WTC11 (cell line): ENCODE measurements around the gene MGAT4D. TPM values are rescaled to one million over a fixed set of nuclear protein-coding genes. Genes with fewer than 3 reads are reported as not detected.
"Not testable (repeated sequence)": the region's sequence is repeated elsewhere in the genome, so short reads cannot be mapped to it uniquely, and the experiment has no call there.

Source experiments
- ATAC-seq: fragments of 200-7000 bp; cut with Tn5 transposase; 2 replicates; pipeline ENCODE4 v1.10.0; 2021; ENCODE audit warnings: mild to moderate bottlenecking, moderate library complexity
- CTCF ChIA-PET: fragments of 300-600 bp; sonication (Branson Sonifier 250); formaldehyde crosslinking; loops from one replicate; lab custom pipeline; 2021; ENCODE audit warnings: antibody characterized with exemption; lab: Charles Lee
- POLR2A ChIA-PET: fragments of 350-600 bp; sonication (Branson Sonifier 250); formaldehyde crosslinking; loops from one replicate; lab custom pipeline; 2021; ENCODE audit warnings: antibody characterized with exemption; lab: Charles Lee
- DNase-seq: peaks from one replicate; pipeline ENCODE4 v3.0.0; 2021; ENCODE audit warnings: low spot score
- H3K27ac Mint-ChIP-seq: 2 replicates; pipeline ENCODE4 v1.8.0; 2021; ENCODE audit warnings: mixed read lengths
- H3K27me3 Mint-ChIP-seq: 2 replicates; pipeline ENCODE4 v1.8.0; 2021; ENCODE audit warnings: low read depth, mild to moderate bottlenecking, moderate library complexity, mixed read lengths
- H3K36me3 Mint-ChIP-seq: 2 replicates; pipeline ENCODE4 v1.8.0; 2021; ENCODE audit warnings: mixed read lengths
- H3K4me1 Mint-ChIP-seq: 2 replicates; pipeline ENCODE4 v1.8.0; 2022; ENCODE audit warnings: mixed read lengths
- H3K4me3 Mint-ChIP-seq: 2 replicates; pipeline ENCODE4 v1.8.0; 2021; ENCODE audit warnings: mild to moderate bottlenecking, moderate library complexity, mixed read lengths
- H3K9me3 Mint-ChIP-seq: 2 replicates; pipeline ENCODE4 v1.8.0; 2021; ENCODE audit warnings: mixed read lengths
- CREB1 ChIP-seq: sonication (generic); formaldehyde crosslinking; IDR thresholded peaks from 2 replicates; pipeline ENCODE4 v1.8.0; 2023; ENCODE audit warnings: mild to moderate bottlenecking, missing genetic modification reagents
- CREM ChIP-seq: sonication (generic); formaldehyde crosslinking; IDR thresholded peaks from 2 replicates; pipeline ENCODE4 v1.8.1; 2022; ENCODE audit warnings: mild to moderate bottlenecking, missing genetic modification reagents, moderate library complexity
- ESRRA ChIP-seq: sonication (generic); formaldehyde crosslinking; IDR thresholded peaks from 2 replicates; pipeline ENCODE4 v1.8.1; 2022; ENCODE audit warnings: mild to moderate bottlenecking, missing genetic modification reagents, borderline replicate concordance
- GABPB1 ChIP-seq: sonication (generic); formaldehyde crosslinking; IDR thresholded peaks from 2 replicates; pipeline ENCODE4 v1.8.1; 2023; ENCODE audit warnings: mild to moderate bottlenecking, missing genetic modification reagents
- GRHL2 ChIP-seq: fragments of 250-450 bp; sonication (Bioruptor Pico); IDR thresholded peaks from 2 replicates; pipeline ENCODE4 v1.8.0; 2022; ENCODE audit warnings: mild to moderate bottlenecking, moderate library complexity; ENCODE audit not compliant: insufficient replicate concordance, severe bottlenecking
- GTF2I ChIP-seq: fragments of 250-450 bp; sonication (Bioruptor Pico); conservative IDR thresholded peaks from 2 replicates; pipeline ENCODE4 v1.4.0; 2021; ENCODE audit warnings: mild to moderate bottlenecking
- IRF2 ChIP-seq: sonication (generic); formaldehyde crosslinking; IDR thresholded peaks from 2 replicates; pipeline ENCODE4 v1.8.0; 2022; ENCODE audit warnings: low read depth, missing genetic modification reagents, borderline replicate concordance
- NR2C2 ChIP-seq: sonication (generic); formaldehyde crosslinking; IDR thresholded peaks from 2 replicates; pipeline ENCODE4 v1.8.0; 2022; ENCODE audit warnings: mild to moderate bottlenecking, missing genetic modification reagents
- SMAD4 ChIP-seq: sonication (generic); formaldehyde crosslinking; IDR thresholded peaks from 2 replicates; pipeline ENCODE4 v1.8.0; 2022; ENCODE audit warnings: mild to moderate bottlenecking, missing genetic modification reagents
- SP1 ChIP-seq: sonication (generic); formaldehyde crosslinking; conservative IDR thresholded peaks from 2 replicates; pipeline ENCODE4 v1.8.1; 2022; ENCODE audit warnings: missing genetic modification reagents
- TCF7 ChIP-seq: sonication (generic); formaldehyde crosslinking; IDR thresholded peaks from 2 replicates; pipeline ENCODE4 v1.8.0; 2022; ENCODE audit warnings: mild to moderate bottlenecking, low read depth, missing genetic modification reagents, moderate library complexity
- TEAD1 ChIP-seq: sonication (generic); formaldehyde crosslinking; IDR thresholded peaks from 2 replicates; pipeline ENCODE4 v1.8.0; 2022; ENCODE audit warnings: mild to moderate bottlenecking, missing genetic modification reagents
- ZBTB21 ChIP-seq: sonication (generic); formaldehyde crosslinking; IDR thresholded peaks from 2 replicates; pipeline ENCODE4 v1.8.1; 2023; ENCODE audit warnings: mild to moderate bottlenecking, missing genetic modification reagents, borderline replicate concordance
- ZNF396 ChIP-seq: fragments of 250-450 bp; sonication (Bioruptor Pico); IDR thresholded peaks from 2 replicates; pipeline ENCODE4 v1.8.0; 2021; ENCODE audit warnings: mild to moderate bottlenecking, moderate library complexity, borderline replicate concordance
- ZNF423 ChIP-seq: fragments of 250-450 bp; sonication (Bioruptor Pico); IDR thresholded peaks from 2 replicates; pipeline ENCODE4 v2.1.2; 2022; ENCODE audit warnings: mild to moderate bottlenecking, moderate library complexity
- total RNA-seq: library from RNA; stranded (reverse); gene quantifications from 3 replicates; pipeline ENCODE4 v1.2.3, GENCODE V29; 2021
- TF ChIP-seq, protein P1 (sequence below): sonication (generic); formaldehyde crosslinking; IDR thresholded peaks from 2 replicates; pipeline ENCODE4 v1.8.1; 2023; ENCODE audit warnings: mild to moderate bottlenecking, missing genetic modification reagents
- TF ChIP-seq, protein P2 (sequence below): sonication (generic); formaldehyde crosslinking; IDR thresholded peaks from 2 replicates; pipeline ENCODE4 v1.8.1; 2022; ENCODE audit warnings: missing genetic modification reagents, borderline replicate concordance
- TF ChIP-seq, protein P3 (sequence below): sonication (generic); formaldehyde crosslinking; conservative IDR thresholded peaks from 2 replicates; pipeline ENCODE4 v1.8.1; 2022; ENCODE audit warnings: mild to moderate bottlenecking, missing genetic modification reagents
- TF ChIP-seq, protein P4 (sequence below): fragments of 250-450 bp; sonication (Bioruptor Pico); IDR thresholded peaks from 2 replicates; pipeline ENCODE4 v1.8.0; 2021; ENCODE audit warnings: mild to moderate bottlenecking
- TF ChIP-seq, protein P5 (sequence below): sonication (generic); formaldehyde crosslinking; IDR thresholded peaks from 2 replicates; pipeline ENCODE4 v1.8.0; 2022; ENCODE audit warnings: mild to moderate bottlenecking, missing genetic modification reagents
- TF ChIP-seq, protein P6 (sequence below): sonication (generic); formaldehyde crosslinking; IDR thresholded peaks from 2 replicates; pipeline ENCODE4 v1.8.0; 2022; ENCODE audit warnings: mild to moderate bottlenecking, missing genetic modification reagents

Gene MGAT4D
- total RNA-seq, 1 experiment from 2014 or later = not detected

DNA sequence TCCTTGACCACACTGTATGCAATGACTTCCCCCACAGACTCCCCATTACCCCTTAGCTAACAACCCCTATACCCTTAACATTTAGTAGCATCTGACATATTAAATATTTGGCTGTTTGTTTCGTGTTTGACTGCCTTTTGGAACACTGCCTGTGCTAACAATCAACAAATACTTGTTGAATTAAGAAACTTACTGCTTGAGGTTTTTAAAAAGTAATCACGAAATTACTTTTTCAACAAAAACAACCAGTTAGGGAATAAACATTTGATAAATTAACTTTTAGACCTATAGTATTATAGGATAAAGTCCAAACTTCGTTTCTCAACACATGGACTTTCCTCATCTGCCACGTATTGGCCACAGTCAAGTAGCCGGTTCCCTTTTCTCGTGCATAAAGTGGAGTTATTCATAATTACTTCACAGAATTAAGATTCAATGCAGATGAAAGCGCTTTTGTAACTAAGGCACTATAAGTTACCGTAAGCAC lies 25.3 kb upstream of the MGAT4D start (continued):
- TF ChIP-seq, protein P1, sequence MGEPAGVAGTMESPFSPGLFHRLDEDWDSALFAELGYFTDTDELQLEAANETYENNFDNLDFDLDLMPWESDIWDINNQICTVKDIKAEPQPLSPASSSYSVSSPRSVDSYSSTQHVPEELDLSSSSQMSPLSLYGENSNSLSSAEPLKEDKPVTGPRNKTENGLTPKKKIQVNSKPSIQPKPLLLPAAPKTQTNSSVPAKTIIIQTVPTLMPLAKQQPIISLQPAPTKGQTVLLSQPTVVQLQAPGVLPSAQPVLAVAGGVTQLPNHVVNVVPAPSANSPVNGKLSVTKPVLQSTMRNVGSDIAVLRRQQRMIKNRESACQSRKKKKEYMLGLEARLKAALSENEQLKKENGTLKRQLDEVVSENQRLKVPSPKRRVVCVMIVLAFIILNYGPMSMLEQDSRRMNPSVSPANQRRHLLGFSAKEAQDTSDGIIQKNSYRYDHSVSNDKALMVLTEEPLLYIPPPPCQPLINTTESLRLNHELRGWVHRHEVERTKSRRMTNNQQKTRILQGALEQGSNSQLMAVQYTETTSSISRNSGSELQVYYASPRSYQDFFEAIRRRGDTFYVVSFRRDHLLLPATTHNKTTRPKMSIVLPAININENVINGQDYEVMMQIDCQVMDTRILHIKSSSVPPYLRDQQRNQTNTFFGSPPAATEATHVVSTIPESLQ = no peak

DNA sequence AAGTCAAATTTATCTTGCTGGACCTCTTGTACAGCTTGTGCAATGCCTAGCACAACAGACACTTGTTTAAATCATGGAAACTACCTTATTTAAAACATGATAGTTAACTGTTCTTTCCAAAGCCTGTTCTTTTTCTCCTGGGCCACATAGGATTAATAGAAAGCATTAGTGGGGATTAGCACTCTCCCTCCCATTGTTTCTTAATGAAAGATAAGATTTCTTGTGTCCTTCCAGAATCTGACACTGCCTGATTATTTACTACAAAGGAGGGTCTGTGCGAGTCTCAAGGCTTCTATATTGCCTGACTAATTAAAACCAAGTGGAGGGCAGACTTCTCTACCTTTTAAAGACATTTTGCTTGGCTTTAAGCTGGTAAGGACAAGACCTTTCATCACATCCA lies 17.3 kb upstream of the MGAT4D start:
- CTCF ChIA-PET = interaction anchor here (1.9 kb wide), 1 partner anchor 8 kb away, joined by 5 read pairs; the partner anchor contains the start of gene ELMOD2
- H3K4me1 Mint-ChIP-seq = peaks cover 11% of the 10 kb centered on the region; the same call in 1 of the 2 replicates
- H3K9me3 Mint-ChIP-seq = peaks cover 9% of the 10 kb centered on the region; the same call in 1 of the 2 replicates
- no peak overlapping the region for H3K4me3 Mint-ChIP-seq
- POLR2A ChIA-PET = no interaction called here
- TF ChIP-seq GTF2I (CRISPR knock-in tag) (no peak), TEAD1 (CRISPR knock-in tag) (no peak), SMAD4 (CRISPR knock-in tag) (no peak), IRF2 (no peak), SP1 (CRISPR knock-in tag) (no peak), ZNF423 (CRISPR knock-in tag) (no peak), CREM (CRISPR knock-in tag) (no peak), ESRRA (no peak), ZBTB21 (CRISPR knock-in tag) (no peak)
- TF ChIP-seq, protein P2, sequence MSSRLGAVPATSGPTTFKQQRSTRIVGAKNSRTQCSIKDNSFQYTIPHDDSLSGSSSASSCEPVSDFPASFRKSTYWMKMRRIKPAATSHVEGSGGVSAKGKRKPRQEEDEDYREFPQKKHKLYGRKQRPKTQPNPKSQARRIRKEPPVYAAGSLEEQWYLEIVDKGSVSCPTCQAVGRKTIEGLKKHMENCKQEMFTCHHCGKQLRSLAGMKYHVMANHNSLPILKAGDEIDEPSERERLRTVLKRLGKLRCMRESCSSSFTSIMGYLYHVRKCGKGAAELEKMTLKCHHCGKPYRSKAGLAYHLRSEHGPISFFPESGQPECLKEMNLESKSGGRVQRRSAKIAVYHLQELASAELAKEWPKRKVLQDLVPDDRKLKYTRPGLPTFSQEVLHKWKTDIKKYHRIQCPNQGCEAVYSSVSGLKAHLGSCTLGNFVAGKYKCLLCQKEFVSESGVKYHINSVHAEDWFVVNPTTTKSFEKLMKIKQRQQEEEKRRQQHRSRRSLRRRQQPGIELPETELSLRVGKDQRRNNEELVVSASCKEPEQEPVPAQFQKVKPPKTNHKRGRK (CRISPR knock-in tag) = no peak
- TF ChIP-seq, protein P3, sequence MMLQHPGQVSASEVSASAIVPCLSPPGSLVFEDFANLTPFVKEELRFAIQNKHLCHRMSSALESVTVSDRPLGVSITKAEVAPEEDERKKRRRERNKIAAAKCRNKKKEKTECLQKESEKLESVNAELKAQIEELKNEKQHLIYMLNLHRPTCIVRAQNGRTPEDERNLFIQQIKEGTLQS = no peak
- TF ChIP-seq, all 79 proteins: peak for 0
- ATAC-seq = no peak
- Mint-ChIP-seq H3K36me3 (no peaks in the 10 kb centered on the region), H3K27ac (no peak overlapping the region), H3K27me3 (peaks cover 9% of the 10 kb centered on the region)
- no peak for DNase-seq

DNA sequence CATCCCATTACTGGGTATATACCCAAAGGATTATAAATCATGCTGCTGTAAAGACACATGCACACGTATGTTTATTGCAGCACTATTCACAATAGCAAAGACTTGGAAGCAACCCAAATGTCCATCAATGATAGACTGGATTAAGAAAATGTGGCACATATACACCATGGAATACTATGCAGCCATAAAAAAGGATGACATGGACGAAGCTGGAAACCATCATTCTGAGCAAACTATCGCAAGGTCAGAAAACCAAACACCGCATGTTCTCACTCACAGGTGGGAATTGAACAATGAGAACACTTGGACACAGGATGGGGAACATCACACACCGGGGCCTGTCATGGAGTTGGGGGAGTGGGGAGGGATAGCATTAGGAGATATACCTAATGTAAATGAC lies 15.7 kb upstream of the MGAT4D start:
- POLR2A ChIA-PET, H3K4me3 Mint-ChIP-seq, ATAC-seq, DNase-seq, H3K36me3 Mint-ChIP-seq, H3K27ac Mint-ChIP-seq, CTCF ChIA-PET: not testable (repeated sequence)
- Mint-ChIP-seq H3K27me3 (peaks cover 21% of the 10 kb centered on the region), H3K9me3 (peaks cover 22% of the 10 kb centered on the region), H3K4me1 (peaks cover 11% of the 10 kb centered on the region; the same call in 1 of the 2 replicates)

DNA sequence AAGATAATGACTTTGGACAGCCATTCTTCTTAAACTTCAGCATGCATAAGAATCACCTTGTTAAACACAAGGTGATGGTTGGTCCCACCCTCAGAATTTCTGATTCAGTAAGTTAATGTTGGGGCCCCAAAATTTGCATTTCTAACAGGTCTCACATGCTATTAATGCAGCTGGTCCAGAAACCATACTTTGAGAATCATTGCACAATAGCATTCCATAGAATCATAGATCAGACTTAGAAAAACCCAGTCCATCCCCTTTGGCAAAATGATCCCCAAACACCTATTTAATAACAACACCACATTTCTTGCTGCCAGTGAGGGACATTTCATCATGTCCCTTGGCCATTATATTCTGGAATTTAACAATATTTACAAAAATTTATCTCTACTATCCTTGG lies 6.2 kb upstream of the MGAT4D start:
- Mint-ChIP-seq H3K27me3 (peaks cover 31% of the 10 kb centered on the region), H3K9me3 (peaks cover 19% of the 10 kb centered on the region), H3K36me3 (peaks cover 13% of the 10 kb centered on the region), H3K4me3 (no peak overlapping the region), H3K27ac (no peak overlapping the region), H3K4me1 (no peaks in the 10 kb centered on the region)
- no peak for ATAC-seq
- ChIA-PET POLR2A (no interaction called here), CTCF (no interaction called here)
- no peak for DNase-seq
- TF ChIP-seq GABPB1 (no peak), GRHL2 (CRISPR knock-in tag) (no peak), CREB1 (CRISPR knock-in tag) (no peak), TCF7 (CRISPR knock-in tag) (no peak), NR2C2 (CRISPR knock-in tag) (no peak), ZNF396 (CRISPR knock-in tag) (no peak)
- TF ChIP-seq, protein P4, sequence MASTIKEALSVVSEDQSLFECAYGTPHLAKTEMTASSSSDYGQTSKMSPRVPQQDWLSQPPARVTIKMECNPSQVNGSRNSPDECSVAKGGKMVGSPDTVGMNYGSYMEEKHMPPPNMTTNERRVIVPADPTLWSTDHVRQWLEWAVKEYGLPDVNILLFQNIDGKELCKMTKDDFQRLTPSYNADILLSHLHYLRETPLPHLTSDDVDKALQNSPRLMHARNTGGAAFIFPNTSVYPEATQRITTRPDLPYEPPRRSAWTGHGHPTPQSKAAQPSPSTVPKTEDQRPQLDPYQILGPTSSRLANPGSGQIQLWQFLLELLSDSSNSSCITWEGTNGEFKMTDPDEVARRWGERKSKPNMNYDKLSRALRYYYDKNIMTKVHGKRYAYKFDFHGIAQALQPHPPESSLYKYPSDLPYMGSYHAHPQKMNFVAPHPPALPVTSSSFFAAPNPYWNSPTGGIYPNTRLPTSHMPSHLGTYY = no peak
- TF ChIP-seq, protein P5, sequence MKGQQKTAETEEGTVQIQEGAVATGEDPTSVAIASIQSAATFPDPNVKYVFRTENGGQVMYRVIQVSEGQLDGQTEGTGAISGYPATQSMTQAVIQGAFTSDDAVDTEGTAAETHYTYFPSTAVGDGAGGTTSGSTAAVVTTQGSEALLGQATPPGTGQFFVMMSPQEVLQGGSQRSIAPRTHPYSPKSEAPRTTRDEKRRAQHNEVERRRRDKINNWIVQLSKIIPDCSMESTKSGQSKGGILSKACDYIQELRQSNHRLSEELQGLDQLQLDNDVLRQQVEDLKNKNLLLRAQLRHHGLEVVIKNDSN (CRISPR knock-in tag) = no peak
- TF ChIP-seq, protein P6, sequence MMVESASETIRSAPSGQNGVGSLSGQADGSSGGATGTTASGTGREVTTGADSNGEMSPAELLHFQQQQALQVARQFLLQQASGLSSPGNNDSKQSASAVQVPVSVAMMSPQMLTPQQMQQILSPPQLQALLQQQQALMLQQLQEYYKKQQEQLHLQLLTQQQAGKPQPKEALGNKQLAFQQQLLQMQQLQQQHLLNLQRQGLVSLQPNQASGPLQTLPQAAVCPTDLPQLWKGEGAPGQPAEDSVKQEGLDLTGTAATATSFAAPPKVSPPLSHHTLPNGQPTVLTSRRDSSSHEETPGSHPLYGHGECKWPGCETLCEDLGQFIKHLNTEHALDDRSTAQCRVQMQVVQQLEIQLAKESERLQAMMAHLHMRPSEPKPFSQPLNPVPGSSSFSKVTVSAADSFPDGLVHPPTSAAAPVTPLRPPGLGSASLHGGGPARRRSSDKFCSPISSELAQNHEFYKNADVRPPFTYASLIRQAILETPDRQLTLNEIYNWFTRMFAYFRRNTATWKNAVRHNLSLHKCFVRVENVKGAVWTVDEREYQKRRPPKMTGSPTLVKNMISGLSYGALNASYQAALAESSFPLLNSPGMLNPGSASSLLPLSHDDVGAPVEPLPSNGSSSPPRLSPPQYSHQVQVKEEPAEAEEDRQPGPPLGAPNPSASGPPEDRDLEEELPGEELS (CRISPR knock-in tag) = no peak
